ENCODE data around the gene AP3M1. TPM values are rescaled to one million over a fixed set of nuclear protein-coding genes. Genes with fewer than 3 reads are reported as not detected.
A peak's percentile ranks its signal among the peaks of the same experiment; 100 is the strongest.

AP3M1 gene
- total RNA-seq, 1 donor from 2014 or later: 14.6 TPM

- no peak for ATAC-seq
- no peak for DNase-seq (ENCODE audit: low spot score)
Observed at GRCh38 chr10:74117738-74118137, 32.9 kb downstream of the AP3M1 start.

GRCh38 chr10:74114041-74114448, 36.6 kb downstream of the AP3M1 start:
- DNase-seq (ENCODE audit: low spot score): no peak
- ATAC-seq: no peak

- ATAC-seq (peak; percentile 55), DNase-seq (ENCODE audit: low spot score) (no peak)
Observed at GRCh38 chr10:74113546-74113945, 37.1 kb downstream of the AP3M1 start.

- DNase-seq (ENCODE audit: low spot score): no peak
- ATAC-seq: no peak
Observed at GRCh38 chr10:74111799-74112198, 38.8 kb downstream of the AP3M1 start.

- no peak for DNase-seq (ENCODE audit: low spot score)
- ATAC-seq: no peak
Observed at GRCh38 chr10:74110120-74110519, 40.5 kb downstream of the AP3M1 start.

- ATAC-seq: no peak
- DNase-seq (ENCODE audit: low spot score): no peak
Observed at GRCh38 chr10:74109452-74109851, 41.2 kb downstream of the AP3M1 start.

GRCh38 chr10:74107391-74107790, 43.2 kb downstream of the AP3M1 start:
- DNase-seq (ENCODE audit: low spot score): no peak

GRCh38 chr10:74104996-74105395, 45.6 kb downstream of the AP3M1 start:
- ATAC-seq (no peak), DNase-seq (ENCODE audit: low spot score) (no peak)

More at GRCh38 chr10:74107391-74107790, 43.2 kb downstream of the AP3M1 start:
- ATAC-seq: no peak

- no peak for DNase-seq (ENCODE audit: low spot score)
Observed at GRCh38 chr10:74104480-74104879, 46.1 kb downstream of the AP3M1 start.

GRCh38 chr10:74103560-74104258, 46.9 kb downstream of the AP3M1 start:
- peak; percentile 77 for ATAC-seq

More at GRCh38 chr10:74104480-74104879, 46.1 kb downstream of the AP3M1 start:
- ATAC-seq: no peak

GRCh38 chr10:74099836-74100235, 50.8 kb downstream of the AP3M1 start:
- DNase-seq (ENCODE audit: low spot score): no peak
- ATAC-seq: no peak

More at GRCh38 chr10:74103560-74104258, 46.9 kb downstream of the AP3M1 start:
- DNase-seq (ENCODE audit: low spot score): no peak

GRCh38 chr10:74099420-74099819, 51.2 kb downstream of the AP3M1 start:
- no peak for ATAC-seq
- DNase-seq (ENCODE audit: low spot score): no peak

GRCh38 chr10:74097776-74098175, 52.9 kb downstream of the AP3M1 start:
- DNase-seq (ENCODE audit: low spot score): peak; percentile 58
- peak; percentile 90 for ATAC-seq

GRCh38 chr10:74096777-74097176, 53.9 kb downstream of the AP3M1 start:
- ATAC-seq (no peak), DNase-seq (ENCODE audit: low spot score) (no peak)

GRCh38 chr10:74094231-74094630, 56.4 kb downstream of the AP3M1 start:
- ATAC-seq (peak; percentile 85), DNase-seq (ENCODE audit: low spot score) (peak; percentile 58)

- ATAC-seq: no peak
- DNase-seq (ENCODE audit: low spot score): no peak
Observed at GRCh38 chr10:74093530-74094164, 57.0 kb downstream of the AP3M1 start.

- no peak for DNase-seq (ENCODE audit: low spot score)
- no peak for ATAC-seq
Observed at GRCh38 chr10:74092372-74092771, 58.3 kb downstream of the AP3M1 start.

- ATAC-seq: no peak
- DNase-seq (ENCODE audit: low spot score): no peak
Observed at GRCh38 chr10:74088722-74089121, 61.9 kb downstream of the AP3M1 start.

GRCh38 chr10:74086317-74086716, 64.3 kb downstream of the AP3M1 start:
- DNase-seq (ENCODE audit: low spot score): no peak
- ATAC-seq: no peak

- ATAC-seq: no peak
- no peak for DNase-seq (ENCODE audit: low spot score)
Observed at GRCh38 chr10:74084955-74085354, 65.7 kb downstream of the AP3M1 start.

- DNase-seq (ENCODE audit: low spot score) (no peak), ATAC-seq (peak; percentile 81)
Observed at GRCh38 chr10:74083304-74083703, 67.3 kb downstream of the AP3M1 start.

GRCh38 chr10:74081941-74082718, 68.5 kb downstream of the AP3M1 start:
- no peak for DNase-seq (ENCODE audit: low spot score)
- ATAC-seq: peak; percentile 70
